ENCODE results near the gene CD247. TPM values are rescaled to one million over a fixed set of nuclear protein-coding genes. Genes with fewer than 3 reads are reported as not detected.

CD247 gene
- total and polyA plus RNA-seq, 9 of the 15 experiments (the other 6 are each of a cell fraction or from before 2014, with no cell fraction given): 0.08 to 0.42 (median 0.28) TPM; not detected in 5

GRCh38 chr1:167543199-167543990, 25.1 kb upstream of the CD247 start:
- Histone ChIP-seq H3K36me3 (ENCODE audit: control insufficient read depth, insufficient read depth, low read length) (peaks cover 74% of the 10 kb centered on the region), H3K79me2 (ENCODE audit: control insufficient read depth, insufficient read depth, low read length) (peaks cover 17% of the 10 kb centered on the region), H2AFZ (ENCODE audit: low read depth, low read length) (no peak overlapping the region), H3K9ac (ENCODE audit: insufficient read depth in 1 of 2, low read depth in 2 of 2, low read length in 2 of 2) (peak overlapping the region in 1 of 2 experiments; percentile 53; a peak in 1 of 4 replicates), H3K4me1 (replicated peaks in 1 of 2; ENCODE audit: control insufficient read depth in 2 of 2, insufficient read depth in 2 of 2, low read length in 2 of 2) (peaks cover 23 to 30% of the 10 kb centered on the region in 2 experiments; a peak in 4 of 5 replicates), H3K27ac (ENCODE audit: extremely low read depth, low read depth, low read length) (no peak overlapping the region), H3K4me3 (no peak overlapping the region), H4K20me1 (replicated peaks; ENCODE audit: control insufficient read depth, insufficient read depth, low read length) (no peaks in the 10 kb centered on the region), H3K27me3 (ENCODE audit: control insufficient read depth in 2 of 2, insufficient read depth in 2 of 2, low read length in 2 of 2) (no peaks in the 10 kb centered on the region), H3K9me3 (replicated peaks; ENCODE audit: control insufficient read depth, insufficient read depth, low read depth, low read length) (no peaks in the 10 kb centered on the region), H3K9me1 (ENCODE audit: control insufficient read depth, insufficient read depth, low read length) (no peaks in the 10 kb centered on the region), H3K4me2 (ENCODE audit: insufficient read depth, low read length) (no peak overlapping the region)
- FAIRE-seq: no peak
- no peak for ATAC-seq
- 74% methylated on average over 13 of the region's 13 CpGs for WGBS (ENCODE audit: insufficient coverage, low coverage, missing lambda C conversion rate)
- in situ Hi-C loops (cut with MboI): no loop called here
- POLR2A ChIA-PET: interaction anchor here (0.6 to 6.1 kb wide), 7 partner anchors 8 to 145 kb away, joined by 3 to 71 read pairs (median 3); partner anchors contain the start of gene CREG1
- no TSS peak for BruUV-seq (replicated peaks)
- TF ChIP-seq POLR2A (conservative IDR thresholded peaks at IDR 0.05) (peak; percentile 56; the same call in 1 of the 2 replicates), POLR2AphosphoS5 (IDR thresholded peaks at IDR 0.05; ENCODE audit: control insufficient read depth, insufficient read depth, low read depth, low read length) (0 out of 2 replicates have a peak, but pooled peaks have one; percentile 17), FOXJ2 (tag; IDR thresholded peaks at IDR 0.05) (no peak)
- TF ChIP-seq, protein P1, sequence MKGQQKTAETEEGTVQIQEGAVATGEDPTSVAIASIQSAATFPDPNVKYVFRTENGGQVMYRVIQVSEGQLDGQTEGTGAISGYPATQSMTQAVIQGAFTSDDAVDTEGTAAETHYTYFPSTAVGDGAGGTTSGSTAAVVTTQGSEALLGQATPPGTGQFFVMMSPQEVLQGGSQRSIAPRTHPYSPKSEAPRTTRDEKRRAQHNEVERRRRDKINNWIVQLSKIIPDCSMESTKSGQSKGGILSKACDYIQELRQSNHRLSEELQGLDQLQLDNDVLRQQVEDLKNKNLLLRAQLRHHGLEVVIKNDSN (CRISPR knock-in tag; IDR thresholded peaks at IDR 0.05): peak; percentile 8; the same call in 1 of the 2 replicates
- intact Hi-C loops (cut with micrococcal nuclease): no loop called here
- CTCF ChIA-PET (ENCODE audit: low intra/inter-chr PET ratio): no interaction called here
- no peak for DNase-seq (ENCODE audit: extremely low read depth in 1 of 4, low spot score in 3 of 4)
